ENCODE measurements around the gene YBX2. TPM values are rescaled to one million over a fixed set of nuclear protein-coding genes. Genes with fewer than 3 reads are reported as not detected.

YBX2 gene
- total RNA-seq, 1 experiment from 2014 or later: 0.24 TPM

DNA sequence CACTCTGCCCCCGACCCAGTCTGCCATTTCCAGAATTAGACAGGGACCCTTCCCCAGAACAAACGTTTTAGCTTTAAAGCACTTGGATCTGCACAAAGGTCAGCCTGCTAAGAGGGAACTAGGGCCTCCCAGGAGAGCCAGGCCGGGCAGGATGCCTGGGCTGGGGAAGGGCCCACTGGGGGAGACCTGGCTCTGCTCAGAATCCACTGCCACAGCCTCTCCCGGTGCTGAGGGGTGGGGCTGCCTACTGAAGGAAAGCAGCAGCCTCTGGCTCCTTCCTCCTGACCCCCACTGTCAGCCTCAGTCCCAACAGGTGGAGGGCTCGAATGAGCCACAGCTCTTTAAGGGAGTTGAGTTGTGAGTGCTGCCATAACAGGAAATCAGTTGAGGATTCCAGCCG, 1.7 kb downstream of the YBX2 start:
- Mint-ChIP-seq H3K27me3 (ENCODE audit: unreplicated experiment) (peaks cover 24% of the 10 kb centered on the region), H3K36me3 (ENCODE audit: insufficient read depth, unreplicated experiment) (peaks cover 8% of the 10 kb centered on the region), H3K4me1 (ENCODE audit: low read depth, unreplicated experiment) (peaks cover 15% of the 10 kb centered on the region), H3K9me3 (ENCODE audit: low read depth, unreplicated experiment) (no peaks in the 10 kb centered on the region), H3K4me3 (ENCODE audit: low read depth, unreplicated experiment) (no peak overlapping the region), H3K27ac (ENCODE audit: unreplicated experiment) (no peak overlapping the region)
- no peak for DNase-seq
- BruUV-seq (replicated peaks): no TSS peak
- CTCF ChIA-PET: no interaction called here
- TF ChIP-seq, protein P1, sequence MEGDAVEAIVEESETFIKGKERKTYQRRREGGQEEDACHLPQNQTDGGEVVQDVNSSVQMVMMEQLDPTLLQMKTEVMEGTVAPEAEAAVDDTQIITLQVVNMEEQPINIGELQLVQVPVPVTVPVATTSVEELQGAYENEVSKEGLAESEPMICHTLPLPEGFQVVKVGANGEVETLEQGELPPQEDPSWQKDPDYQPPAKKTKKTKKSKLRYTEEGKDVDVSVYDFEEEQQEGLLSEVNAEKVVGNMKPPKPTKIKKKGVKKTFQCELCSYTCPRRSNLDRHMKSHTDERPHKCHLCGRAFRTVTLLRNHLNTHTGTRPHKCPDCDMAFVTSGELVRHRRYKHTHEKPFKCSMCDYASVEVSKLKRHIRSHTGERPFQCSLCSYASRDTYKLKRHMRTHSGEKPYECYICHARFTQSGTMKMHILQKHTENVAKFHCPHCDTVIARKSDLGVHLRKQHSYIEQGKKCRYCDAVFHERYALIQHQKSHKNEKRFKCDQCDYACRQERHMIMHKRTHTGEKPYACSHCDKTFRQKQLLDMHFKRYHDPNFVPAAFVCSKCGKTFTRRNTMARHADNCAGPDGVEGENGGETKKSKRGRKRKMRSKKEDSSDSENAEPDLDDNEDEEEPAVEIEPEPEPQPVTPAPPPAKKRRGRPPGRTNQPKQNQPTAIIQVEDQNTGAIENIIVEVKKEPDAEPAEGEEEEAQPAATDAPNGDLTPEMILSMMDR (IDR thresholded peaks at IDR 0.05; ENCODE audit: unreplicated experiment): no peak
- intact Hi-C loops (cut with micrococcal nuclease; ENCODE audit: unreplicated experiment): no loop called here

DNA sequence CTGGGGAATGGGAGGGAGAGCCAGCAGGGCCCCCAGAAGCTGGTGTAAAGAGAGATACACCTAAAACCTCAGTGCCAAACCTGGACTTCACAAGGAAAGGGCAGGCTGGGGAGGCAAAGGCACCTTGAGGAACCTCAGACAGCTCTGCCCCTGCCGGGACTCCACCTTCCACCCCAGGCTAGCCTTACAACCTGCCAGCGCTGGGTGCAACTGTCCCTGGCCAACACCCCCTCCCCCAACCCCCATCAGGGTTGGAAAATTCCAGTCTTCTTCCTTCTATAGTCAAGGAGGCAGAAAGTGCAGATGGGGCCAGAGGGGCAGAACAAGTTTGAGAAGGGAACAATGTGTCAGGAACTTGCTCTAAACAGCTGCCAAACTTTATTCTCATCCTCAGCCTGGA, 2.2 kb downstream of the YBX2 start:
- peaks cover 30% of the 10 kb centered on the region for H3K27me3 Mint-ChIP-seq (ENCODE audit: unreplicated experiment)
- intact Hi-C loops (cut with micrococcal nuclease; ENCODE audit: unreplicated experiment): no loop called here
- CTCF ChIA-PET: interaction anchor here (0.5 kb wide), 1 partner anchor 20 kb away, joined by 4 read pairs; no protein-coding TSS in a partner anchor
- no peaks in the 10 kb centered on the region for H3K9me3 Mint-ChIP-seq (ENCODE audit: low read depth, unreplicated experiment)
- peaks cover 8% of the 10 kb centered on the region for H3K36me3 Mint-ChIP-seq (ENCODE audit: insufficient read depth, unreplicated experiment)
- no peak for DNase-seq
- no peak overlapping the region for H3K27ac Mint-ChIP-seq (ENCODE audit: unreplicated experiment)
- BruUV-seq (replicated peaks): no TSS peak
- TF ChIP-seq, protein P1 (IDR thresholded peaks at IDR 0.05; ENCODE audit: unreplicated experiment): no peak
- peaks cover 15% of the 10 kb centered on the region for H3K4me1 Mint-ChIP-seq (ENCODE audit: low read depth, unreplicated experiment)
- no peak overlapping the region for H3K4me3 Mint-ChIP-seq (ENCODE audit: low read depth, unreplicated experiment)

DNA sequence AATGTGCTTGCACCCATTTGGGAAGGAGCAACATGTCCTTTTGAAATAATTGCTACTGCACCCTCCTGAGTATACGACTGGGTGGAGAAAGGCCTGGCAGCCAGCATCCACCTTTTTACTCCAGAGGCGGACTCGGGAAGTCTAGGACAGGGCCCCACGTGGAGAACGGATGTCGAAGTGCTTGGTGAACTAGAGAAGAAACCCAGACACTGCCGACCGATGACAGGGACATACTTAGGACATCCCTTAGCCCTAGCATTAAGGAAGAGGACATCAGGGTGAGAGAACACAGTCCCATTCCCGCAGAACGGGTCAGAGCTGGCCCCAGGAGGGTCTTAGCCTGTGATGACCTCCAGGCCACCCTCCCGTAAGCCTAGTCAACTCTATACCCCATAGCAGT, 3.8 kb downstream of the YBX2 start:
- no peak for DNase-seq
- Mint-ChIP-seq H3K36me3 (ENCODE audit: insufficient read depth, unreplicated experiment) (peaks cover 8% of the 10 kb centered on the region), H3K27me3 (ENCODE audit: unreplicated experiment) (peaks cover 31% of the 10 kb centered on the region), H3K4me1 (ENCODE audit: low read depth, unreplicated experiment) (peaks cover 8% of the 10 kb centered on the region), H3K9me3 (ENCODE audit: low read depth, unreplicated experiment) (no peaks in the 10 kb centered on the region), H3K4me3 (ENCODE audit: low read depth, unreplicated experiment) (no peak overlapping the region), H3K27ac (ENCODE audit: unreplicated experiment) (no peak overlapping the region)
- TF ChIP-seq, protein P1 (IDR thresholded peaks at IDR 0.05; ENCODE audit: unreplicated experiment): no peak
- intact Hi-C loops (cut with micrococcal nuclease; ENCODE audit: unreplicated experiment): no loop called here
- no TSS peak for BruUV-seq (replicated peaks)
- CTCF ChIA-PET: no interaction called here

DNA sequence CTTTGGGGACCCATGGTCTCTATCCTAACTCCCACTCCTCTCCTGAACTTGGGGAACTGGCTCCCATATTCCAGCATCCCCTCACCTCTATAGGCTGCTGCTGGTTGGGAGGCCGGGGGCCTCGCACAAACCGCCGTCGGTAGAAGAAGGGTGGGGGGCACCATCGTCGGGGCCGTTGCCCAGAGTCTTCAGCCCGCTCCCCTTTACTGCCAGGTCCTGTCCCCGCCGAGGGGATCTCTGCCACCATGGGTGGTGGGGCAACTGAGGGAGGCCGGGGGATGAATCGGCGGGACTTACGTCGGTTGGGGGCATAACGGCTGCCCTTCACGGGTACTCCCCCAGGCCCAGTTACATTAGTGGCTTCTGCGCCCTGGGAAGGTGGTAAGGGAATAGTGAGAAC, 4.3 kb downstream of the YBX2 start:
- TF ChIP-seq, protein P1 (IDR thresholded peaks at IDR 0.05; ENCODE audit: unreplicated experiment): no peak
- BruUV-seq (replicated peaks): no TSS peak
- H3K4me3 Mint-ChIP-seq (ENCODE audit: low read depth, unreplicated experiment): no peak overlapping the region
- no peak for DNase-seq
- peaks cover 31% of the 10 kb centered on the region for H3K27me3 Mint-ChIP-seq (ENCODE audit: unreplicated experiment)
- CTCF ChIA-PET: no interaction called here
- no peaks in the 10 kb centered on the region for H3K9me3 Mint-ChIP-seq (ENCODE audit: low read depth, unreplicated experiment)
- peaks cover 8% of the 10 kb centered on the region for H3K36me3 Mint-ChIP-seq (ENCODE audit: insufficient read depth, unreplicated experiment)
- H3K4me1 Mint-ChIP-seq (ENCODE audit: low read depth, unreplicated experiment): peaks cover 4% of the 10 kb centered on the region
- intact Hi-C loops (cut with micrococcal nuclease; ENCODE audit: unreplicated experiment): no loop called here
- no peak overlapping the region for H3K27ac Mint-ChIP-seq (ENCODE audit: unreplicated experiment)

All from Calu3 (cell line).